NOMO-1 treated with DMSO at 0.1 percent for 48 hours (cell line): ENCODE data around the gene ADAMTS12.
A peak's percentile ranks its signal among the peaks of the same experiment; 100 is the strongest.

Experiments used
- DNase-seq: peaks from one replicate; lab custom pipeline; 2025; ENCODE audit not compliant: unreplicated experiment; lab: John Stamatoyannopoulos, UW

ADAMTS12 gene

GRCh38 chr5:33843579-33843978 lies 48.2 kb downstream of the ADAMTS12 start:
- no peak for DNase-seq

GRCh38 chr5:33842456-33842855 lies 49.3 kb downstream of the ADAMTS12 start:
- no peak for DNase-seq

- no peak for DNase-seq
Measured at GRCh38 chr5:33841891-33842290, 49.9 kb downstream of the ADAMTS12 start.

DNA sequence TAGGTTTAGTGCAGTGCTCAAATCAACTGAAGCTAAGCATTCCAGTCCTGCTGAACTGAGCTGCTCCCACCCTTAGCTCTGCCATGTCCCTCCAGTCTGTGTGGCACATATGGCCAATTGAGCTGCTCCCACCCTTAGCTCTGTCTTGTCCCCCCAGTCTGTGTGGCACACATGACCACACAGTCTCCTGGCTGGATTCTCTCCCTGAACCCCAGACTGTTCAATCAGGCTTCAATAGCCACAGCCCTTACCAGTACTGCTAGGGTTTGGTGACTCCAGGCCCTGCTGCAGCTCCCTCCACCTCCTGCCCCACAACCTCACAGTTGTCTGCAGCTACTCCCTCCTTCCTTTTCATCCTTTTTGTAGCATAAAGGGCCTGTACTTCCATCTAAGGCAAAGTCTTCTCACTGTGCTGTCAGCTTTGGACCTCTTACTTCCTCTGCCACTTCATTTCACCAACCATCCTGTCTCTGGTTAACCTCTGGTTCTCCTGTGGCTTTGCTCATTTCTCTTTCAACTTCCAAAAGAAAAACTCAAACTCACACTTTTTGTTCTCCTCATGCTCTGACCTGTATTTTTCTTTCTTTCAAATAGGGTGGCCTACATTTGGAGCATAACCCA lies 50.8 kb downstream of the ADAMTS12 start:
- DNase-seq: peak; percentile 27

GRCh38 chr5:33837301-33837700 lies 54.5 kb downstream of the ADAMTS12 start:
- DNase-seq: no peak

DNA sequence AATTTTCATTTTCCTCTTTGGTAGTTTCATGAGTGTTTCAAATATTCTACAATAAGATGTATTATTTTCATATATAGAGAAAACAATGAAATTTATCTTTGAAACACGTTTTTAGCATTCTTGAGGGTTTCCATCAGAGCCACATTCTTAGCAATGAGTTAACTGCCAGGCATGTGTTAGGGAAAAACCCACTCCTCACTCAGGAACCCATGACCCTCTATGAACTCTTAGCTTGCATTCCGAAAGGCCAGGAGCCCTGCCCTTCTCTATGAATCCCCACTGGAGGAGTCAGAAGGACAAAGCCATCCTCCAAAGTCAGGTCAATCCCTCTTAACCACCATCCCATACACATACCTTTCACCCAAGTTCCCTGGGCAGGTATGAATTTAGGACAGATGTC lies 57.5 kb downstream of the ADAMTS12 start:
- DNase-seq: no peak

- DNase-seq: no peak
Measured at GRCh38 chr5:33833237-33833575, 58.6 kb downstream of the ADAMTS12 start.

DNA sequence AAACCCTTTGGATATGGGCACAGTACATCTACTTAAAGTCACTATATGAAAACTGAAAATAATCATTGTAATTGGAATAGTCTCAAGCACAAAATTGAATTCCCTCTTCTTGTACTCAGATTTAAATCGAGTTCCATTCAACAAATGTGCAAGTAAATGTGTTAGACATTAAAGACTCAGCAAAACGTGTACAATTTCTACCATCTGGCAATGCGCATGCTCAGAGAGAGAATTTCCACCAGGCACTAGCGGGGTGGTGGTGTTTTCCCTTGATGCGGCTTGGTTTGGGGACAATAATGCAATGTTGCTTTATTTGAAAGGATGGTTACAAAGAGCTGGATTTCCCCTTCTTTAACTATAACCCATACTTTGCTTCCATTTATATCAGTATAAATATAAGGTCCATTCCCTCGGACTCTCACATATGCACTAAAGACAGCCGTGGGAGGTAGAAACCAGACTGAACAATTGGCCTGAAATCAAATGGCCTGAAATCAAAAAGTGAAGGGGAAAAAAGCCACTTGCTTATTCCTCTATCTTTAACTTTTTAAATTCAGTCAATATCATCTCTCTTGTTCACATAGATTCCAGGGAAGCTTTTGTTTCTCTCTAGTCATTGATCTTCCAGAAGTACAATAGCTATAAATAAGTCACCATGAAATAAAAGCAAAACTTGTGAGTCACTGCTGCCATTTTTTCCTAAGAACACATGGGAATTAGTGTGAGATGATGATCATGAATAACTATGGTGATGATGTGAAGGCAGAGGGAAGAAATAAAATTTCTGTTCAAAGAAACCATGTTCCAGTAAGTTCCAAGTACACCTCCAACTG lies 59.2 kb downstream of the ADAMTS12 start:
- DNase-seq: no peak

DNA sequence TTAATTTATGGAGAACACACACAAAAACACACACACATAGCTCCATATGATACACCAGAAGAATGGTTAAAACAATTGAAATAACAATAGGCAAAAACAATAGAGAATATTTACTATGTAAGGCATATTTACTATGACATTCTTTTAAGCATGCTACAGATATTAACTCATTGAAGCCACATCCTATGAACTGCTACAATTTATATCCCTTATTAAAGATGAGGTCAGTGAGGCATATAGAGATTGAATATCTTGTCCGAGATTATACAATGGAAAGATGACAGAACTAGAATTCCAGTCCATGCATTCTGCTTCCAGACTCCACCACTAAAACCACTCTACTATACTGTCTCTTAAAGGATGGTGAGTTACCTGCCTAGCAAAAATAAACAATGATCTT lies 60.7 kb downstream of the ADAMTS12 start:
- no peak for DNase-seq

GRCh38 chr5:33829430-33829829 lies 62.4 kb downstream of the ADAMTS12 start:
- no peak for DNase-seq

DNA sequence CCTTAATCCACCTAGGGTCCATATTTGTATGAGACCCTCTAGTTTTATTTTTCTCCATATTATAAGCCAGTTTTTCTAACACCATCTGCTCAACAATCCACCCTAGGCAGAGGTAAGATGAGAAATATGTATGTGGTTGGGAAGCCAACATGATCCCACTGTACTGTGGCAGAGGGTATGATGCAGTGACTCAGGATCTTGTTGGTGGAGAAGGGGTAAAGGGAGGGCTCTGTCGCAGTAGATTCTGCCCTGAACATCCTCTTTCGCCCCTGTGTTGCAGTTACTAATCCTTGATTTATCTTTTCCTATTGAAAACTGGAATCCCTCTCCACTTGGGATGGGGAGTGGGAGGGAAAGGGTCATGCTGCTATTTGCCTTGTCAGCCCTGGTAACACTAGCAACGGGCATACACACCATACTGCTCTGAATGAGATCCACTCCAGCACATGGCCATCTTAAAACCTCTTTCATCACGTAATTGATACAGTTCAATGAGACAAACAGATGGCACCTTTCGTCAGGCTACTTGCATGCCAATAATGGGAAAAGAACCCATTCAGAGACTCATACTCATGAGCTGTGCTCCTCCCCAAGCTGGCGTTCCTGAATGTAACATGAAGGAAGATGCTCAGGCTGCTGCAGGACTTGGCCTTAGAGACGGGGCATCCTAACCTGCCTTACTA lies 63.0 kb downstream of the ADAMTS12 start:
- no peak for DNase-seq

DNA sequence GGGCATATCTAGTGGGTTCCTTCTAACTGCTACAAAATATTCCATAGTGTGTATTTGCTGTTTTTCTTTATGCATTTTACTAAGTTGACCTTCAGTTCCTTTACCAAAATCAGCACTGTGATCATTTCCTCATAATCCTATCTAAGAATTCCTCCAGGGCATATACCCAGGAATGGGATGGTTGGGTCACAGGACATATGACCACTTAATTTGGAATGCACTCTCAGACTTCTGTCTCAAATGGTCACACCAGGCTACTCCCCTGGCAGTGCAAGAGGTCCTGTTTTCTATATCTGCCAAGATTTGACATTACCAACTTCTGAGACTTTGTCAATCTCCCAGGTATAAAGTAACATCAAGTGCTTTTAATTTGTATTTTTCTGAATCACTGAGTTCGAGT lies 63.9 kb downstream of the ADAMTS12 start:
- DNase-seq: no peak

DNA sequence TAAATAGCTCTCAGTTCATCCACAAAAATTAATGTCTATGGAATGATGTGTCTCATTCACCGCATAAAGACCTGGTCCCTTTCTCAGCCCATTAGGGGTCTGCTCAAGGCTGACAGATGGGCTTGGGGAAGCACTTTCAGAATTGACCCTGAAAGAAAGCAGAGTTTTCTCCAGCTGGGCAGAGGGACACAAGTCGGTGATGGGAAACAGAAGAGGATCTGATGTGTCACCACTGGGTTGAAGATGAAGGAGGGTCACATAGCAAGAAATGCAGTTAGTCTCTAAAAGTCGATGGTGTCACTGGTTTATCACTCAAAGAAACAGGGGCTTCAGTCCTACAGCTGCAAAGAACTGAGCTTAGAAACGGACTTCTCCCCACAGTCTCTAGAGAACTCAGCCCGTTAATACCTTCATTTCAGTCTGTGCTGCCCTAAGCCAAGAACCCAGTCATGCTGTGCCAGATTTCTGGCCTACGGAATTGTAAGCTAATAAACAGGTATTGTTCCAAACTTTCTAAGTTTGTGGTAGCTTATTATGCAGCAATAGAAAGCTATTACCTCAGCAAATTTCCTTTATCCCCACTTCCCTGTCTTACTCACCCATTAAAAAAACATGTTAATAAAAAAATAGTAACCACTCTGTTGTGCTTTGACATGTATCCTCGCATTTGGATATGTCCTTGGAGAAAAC lies 64.6 kb downstream of the ADAMTS12 start:
- no peak for DNase-seq

GRCh38 chr5:33824516-33825195 lies 67.1 kb downstream of the ADAMTS12 start:
- DNase-seq: peak; percentile 95

- no peak for DNase-seq
Measured at GRCh38 chr5:33817301-33817700, 74.5 kb downstream of the ADAMTS12 start.

DNA sequence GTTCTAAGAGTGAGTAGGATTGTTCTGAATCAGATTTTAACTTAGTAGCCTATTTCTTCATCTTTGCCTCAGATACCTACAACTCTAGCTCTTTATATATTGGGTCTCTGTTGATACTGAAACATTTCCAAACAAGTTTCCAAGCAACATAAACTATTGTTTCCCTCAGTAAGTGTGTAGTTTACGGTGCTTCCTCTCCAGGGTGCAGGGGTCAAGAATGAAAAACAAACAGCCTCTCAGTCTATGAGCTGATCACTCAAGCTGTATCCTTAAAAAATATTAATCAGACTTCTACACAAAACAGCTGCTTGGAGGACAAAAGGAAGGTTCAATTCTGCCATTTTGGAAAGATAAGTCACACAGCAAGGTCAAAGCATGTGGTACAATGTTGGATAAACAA lies 75.0 kb downstream of the ADAMTS12 start:
- DNase-seq: no peak

DNA sequence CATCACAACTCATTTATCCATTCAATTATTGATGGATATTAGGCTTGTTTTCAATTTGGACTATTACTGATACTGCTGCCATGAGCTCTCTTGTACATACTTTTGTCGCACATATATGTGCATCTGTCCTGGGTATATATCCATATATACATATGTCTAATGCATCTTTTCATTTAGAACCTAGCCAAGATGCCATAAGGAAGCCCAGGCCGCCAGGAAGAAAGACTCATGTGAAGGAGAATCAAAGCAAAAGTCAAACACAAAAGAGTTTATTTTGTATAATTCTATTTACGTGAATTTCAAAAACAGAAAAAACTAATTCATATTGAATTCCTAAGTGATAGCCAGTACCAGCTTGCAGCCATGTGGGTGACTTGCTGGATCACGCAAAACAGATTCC lies 79.0 kb downstream of the ADAMTS12 start:
- no peak for DNase-seq

- DNase-seq: no peak
Measured at GRCh38 chr5:33810491-33811120, 81.2 kb downstream of the ADAMTS12 start.

GRCh38 chr5:33809936-33810335 lies 81.9 kb downstream of the ADAMTS12 start:
- no peak for DNase-seq

DNA sequence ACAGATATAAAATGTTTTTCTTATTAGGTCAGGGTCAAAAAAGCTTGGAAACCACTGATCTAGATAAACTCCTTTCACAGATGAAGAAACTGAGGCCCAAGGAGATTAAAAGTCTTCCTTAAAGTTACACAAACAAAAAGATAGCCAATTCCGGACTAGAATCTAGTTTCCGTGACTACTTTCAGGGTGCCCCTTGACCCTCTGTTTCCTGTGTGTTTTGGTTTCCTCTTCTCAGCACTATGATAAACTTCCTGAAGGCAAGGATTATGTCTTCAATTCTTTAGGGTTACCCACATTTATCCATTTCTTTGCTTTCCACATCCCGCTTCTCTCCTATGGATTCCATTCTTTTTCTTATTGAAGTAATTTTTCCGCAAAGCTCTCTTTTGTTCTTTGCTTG lies 83.1 kb downstream of the ADAMTS12 start:
- DNase-seq: no peak

GRCh38 chr5:33807771-33808170 lies 84.0 kb downstream of the ADAMTS12 start:
- no peak for DNase-seq
